Bronchial smooth muscle cell (primary cell): Measurements from ENCODE around the gene USH2A. TPM values are rescaled to one million over a fixed set of nuclear protein-coding genes. Genes with fewer than 3 reads are reported as not detected.

ENCODE experiments used
- total RNA-seq: library from RNA; depleted of rRNA; stranded (reverse); fragments of >200 nt; gene quantifications from 2 replicates; pipeline ENCODE4 v1.2.1, GENCODE V29; 2014

The USH2A gene
- total RNA-seq: under 0.01 TPM in 1 of 2 replicates, not detected in the other

GRCh38 chr1:216422821-216423520 lies at the start of gene USH2A:
USH2A (minus strand) TSS chr1:216423448; CDS start chr1:216422336, 1,112 bp downstream.

